ENCODE data around the gene MED13L. TPM values are rescaled to one million over a fixed set of nuclear protein-coding genes. Genes with fewer than 3 reads are reported as not detected.
A peak's percentile ranks its signal among the peaks of the same experiment; 100 is the strongest.

Gene MED13L
- total and polyA plus RNA-seq, 9 donors, result 47.8 to 198 (median 156) TPM

DNA sequence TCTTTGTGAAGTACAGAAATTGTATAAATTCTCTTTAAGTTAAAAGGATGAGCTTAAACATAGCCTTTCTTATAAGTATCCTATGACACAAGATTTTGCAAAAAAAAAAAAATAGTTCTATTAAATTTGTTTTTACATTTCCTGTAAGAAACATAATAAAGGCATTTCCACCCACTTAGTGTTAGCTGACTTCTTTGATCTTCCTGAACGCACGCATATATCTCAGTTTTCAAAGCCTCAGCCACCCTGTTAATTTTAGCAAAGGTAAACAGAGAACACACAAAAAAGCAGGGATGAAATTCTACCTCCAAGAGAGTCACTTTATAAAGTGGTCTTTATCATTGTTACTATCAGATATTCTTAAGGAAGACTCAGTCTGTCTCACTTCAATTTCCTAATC is 277.9 kb downstream of the MED13L start:
- no peak overlapping the region for H3K4me3 ChIP-seq
- no peak for DNase-seq
- 77 to 86% (median 83%) methylated on average over 2 of the region's 2 CpGs for WGBS, 3 donors
- H3K27ac ChIP-seq, result no peak overlapping the region
- no peaks in the 10 kb centered on the region for H3K36me3 ChIP-seq
- H3K9me3 ChIP-seq, result no peaks in the 10 kb centered on the region
- H3K27me3 ChIP-seq, result no peaks in the 10 kb centered on the region
- TF ChIP-seq CTCF (IDR thresholded peaks at IDR 0.05) (no peak), EP300 (IDR thresholded peaks at IDR 0.05) (no peak), POLR2A (IDR thresholded peaks at IDR 0.05) (no peak)
- intact Hi-C loops (cut with DNase I), result loop anchor here in 2 of 4 donors (5.0 to 10.0 kb wide), 3 partner anchors 603 to 685 kb away; no protein-coding TSS in a partner anchor
- H3K4me1 ChIP-seq (ENCODE audit: insufficient read depth), result peaks cover 5% of the 10 kb centered on the region

DNA sequence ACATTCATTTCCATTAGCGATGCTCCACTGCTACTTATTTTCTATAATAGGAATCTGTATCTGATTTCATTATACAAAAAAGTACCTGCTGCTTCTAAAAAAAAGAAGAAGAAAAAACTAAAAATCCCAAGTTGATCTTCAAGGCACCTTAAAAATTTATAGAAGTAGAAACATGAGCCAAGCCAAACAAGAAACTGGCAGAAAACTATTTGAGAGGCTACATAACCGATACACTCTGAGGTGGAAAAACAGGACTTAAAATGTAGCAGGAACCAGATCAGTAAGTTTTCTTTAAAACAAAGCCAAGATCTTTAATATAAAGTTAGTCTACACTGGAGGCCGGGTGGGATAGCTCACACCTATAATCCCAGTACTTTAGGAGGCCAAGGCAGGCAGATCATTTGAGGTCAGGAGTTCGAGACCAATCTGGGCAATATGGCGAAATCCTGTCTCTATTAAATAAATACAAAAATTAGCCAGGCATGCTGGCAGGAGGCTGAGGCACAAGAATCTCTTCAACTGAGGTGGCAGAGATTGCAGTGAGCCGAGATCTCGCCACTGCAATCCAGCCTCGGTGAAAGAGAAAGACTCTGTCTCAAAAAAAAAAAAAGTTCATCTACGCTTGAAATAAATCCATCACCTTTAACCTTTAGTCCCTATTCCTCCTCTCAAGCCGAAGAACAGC is 278.6 kb downstream of the MED13L start:
- Histone ChIP-seq H3K4me3 (no peak overlapping the region), H3K9me3 (no peaks in the 10 kb centered on the region), H3K27me3 (no peaks in the 10 kb centered on the region), H3K4me1 (ENCODE audit: insufficient read depth) (peaks cover 5% of the 10 kb centered on the region), H3K27ac (no peak overlapping the region), H3K36me3 (no peaks in the 10 kb centered on the region)
- DNase-seq, result no peak
- intact Hi-C loops (cut with DNase I), result loop anchor here in 2 of 4 donors (5.0 to 10.0 kb wide), 3 partner anchors 603 to 686 kb away; no protein-coding TSS in a partner anchor
- TF ChIP-seq EP300 (IDR thresholded peaks at IDR 0.05), result no peak
- no peak for TF ChIP-seq POLR2A (IDR thresholded peaks at IDR 0.05)
- TF ChIP-seq CTCF (IDR thresholded peaks at IDR 0.05), result no peak
- WGBS, 3 donors, result 60 to 66% (median 60%) methylated on average over 10 of the region's 10 CpGs

- no peak for TF ChIP-seq EP300 (IDR thresholded peaks at IDR 0.05)
- peak; percentile 53 to 81 (median 71) for TF ChIP-seq CTCF (IDR thresholded peaks at IDR 0.05)
- H3K36me3 ChIP-seq, result no peaks in the 10 kb centered on the region
- no peak overlapping the region for H3K4me3 ChIP-seq
- 60 to 77% (median 69%) methylated on average over 3 of the region's 3 CpGs for WGBS, 3 donors
- no peak overlapping the region for H3K27ac ChIP-seq
- H3K4me1 ChIP-seq (ENCODE audit: insufficient read depth), result peaks cover 5% of the 10 kb centered on the region
- intact Hi-C loops (cut with DNase I), result loop anchor here in 2 of 4 donors (5.0 to 10.0 kb wide), 3 partner anchors 604 to 687 kb away; no protein-coding TSS in a partner anchor
- peak in 1 of 5 donors; percentile 39 for DNase-seq
- no peaks in the 10 kb centered on the region for H3K9me3 ChIP-seq
- H3K27me3 ChIP-seq, result no peaks in the 10 kb centered on the region
Measured at GRCh38 chr12:115998119-115998633, 279.3 kb downstream of the MED13L start.

- intact Hi-C loops (cut with DNase I), result loop anchor here in 2 of 4 donors (10.0 kb wide), 2 partner anchors 611 to 691 kb away; no protein-coding TSS in a partner anchor
- 95 to 97% (median 96%) methylated on average over 2 of the region's 2 CpGs for WGBS, 3 donors
Measured at GRCh38 chr12:115993737-115994136, 283.8 kb downstream of the MED13L start.

More at GRCh38 chr12:115993737-115994136, 283.8 kb downstream of the MED13L start:
- no peaks in the 10 kb centered on the region for H3K9me3 ChIP-seq
- no peak overlapping the region for H3K27ac ChIP-seq
- TF ChIP-seq CTCF (IDR thresholded peaks at IDR 0.05) (no peak), POLR2A (IDR thresholded peaks at IDR 0.05) (no peak), EP300 (IDR thresholded peaks at IDR 0.05) (no peak)
- H3K4me3 ChIP-seq, result no peak overlapping the region
- DNase-seq, result no peak
- H3K36me3 ChIP-seq, result no peaks in the 10 kb centered on the region
- no peaks in the 10 kb centered on the region for H3K27me3 ChIP-seq
- peaks cover 2% of the 10 kb centered on the region for H3K4me1 ChIP-seq (ENCODE audit: insufficient read depth)
